Mesothelial cell of epicardium (in vitro differentiated cells): Measurements from ENCODE around the gene KCNK15. TPM values are rescaled to one million over a fixed set of nuclear protein-coding genes. Genes with fewer than 3 reads are reported as not detected.

Source experiments
- DNase-seq, 2 experiments: peaks; one replicate each; pipeline ENCODE4 v3.0.0; 2021; ENCODE audit warnings: low spot score in 2 of 2; ENCODE audit not compliant: unreplicated experiment in 2 of 2
- H3K27ac Mint-ChIP-seq: 2 replicates; pipeline ENCODE4 v1.8.0; 2021; ENCODE audit warnings: mixed read lengths
- H3K27me3 Mint-ChIP-seq: 2 replicates; pipeline ENCODE4 v1.8.0; 2021; ENCODE audit warnings: low read depth, mixed read lengths
- H3K36me3 Mint-ChIP-seq: 2 replicates; pipeline ENCODE4 v1.8.0; 2021; ENCODE audit warnings: mixed read lengths
- H3K4me1 Mint-ChIP-seq: 2 replicates; pipeline ENCODE4 v1.8.0; 2021; ENCODE audit warnings: mixed read lengths
- H3K4me3 Mint-ChIP-seq: 2 replicates; pipeline ENCODE4 v1.8.0; 2021; ENCODE audit warnings: mild to moderate bottlenecking, moderate library complexity, mixed read lengths
- H3K9me3 Mint-ChIP-seq: 2 replicates; pipeline ENCODE4 v1.8.0; 2021; ENCODE audit warnings: mixed read lengths
- total RNA-seq: library from RNA; stranded (reverse); gene quantifications from 3 replicates; pipeline ENCODE4 v1.2.1, GENCODE V29; 2021
- TF ChIP-seq, protein P1 (sequence below): fragments of 200-600 bp; sonication (generic); IDR thresholded peaks from one replicate; pipeline ENCODE4 v1.5.0; 2021; ENCODE audit warnings: antibody characterized with exemption; ENCODE audit not compliant: unreplicated experiment

Gene KCNK15
- total RNA-seq, 1 donor from 2014 or later: 0.27 TPM

DNA sequence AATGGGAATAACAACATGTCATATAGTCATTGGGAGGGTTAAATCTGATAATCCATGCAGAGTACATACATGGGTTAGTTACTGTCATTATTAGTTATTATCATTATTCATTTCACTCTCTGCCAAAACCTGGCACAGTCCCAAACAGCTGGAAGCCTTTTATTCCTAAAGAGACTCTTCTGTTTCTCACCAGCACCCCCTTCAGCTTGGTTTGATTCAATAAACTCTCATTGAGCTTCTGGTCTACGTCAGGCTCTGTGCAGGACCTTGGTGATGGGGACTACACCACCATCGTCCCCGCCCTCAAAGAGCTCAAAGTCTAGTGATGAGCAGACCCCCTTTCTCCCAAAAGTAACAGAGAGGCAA lies 2.3 kb downstream of the KCNK15 start:
- H3K9me3 Mint-ChIP-seq: no peaks in the 10 kb centered on the region
- TF ChIP-seq, protein P1, sequence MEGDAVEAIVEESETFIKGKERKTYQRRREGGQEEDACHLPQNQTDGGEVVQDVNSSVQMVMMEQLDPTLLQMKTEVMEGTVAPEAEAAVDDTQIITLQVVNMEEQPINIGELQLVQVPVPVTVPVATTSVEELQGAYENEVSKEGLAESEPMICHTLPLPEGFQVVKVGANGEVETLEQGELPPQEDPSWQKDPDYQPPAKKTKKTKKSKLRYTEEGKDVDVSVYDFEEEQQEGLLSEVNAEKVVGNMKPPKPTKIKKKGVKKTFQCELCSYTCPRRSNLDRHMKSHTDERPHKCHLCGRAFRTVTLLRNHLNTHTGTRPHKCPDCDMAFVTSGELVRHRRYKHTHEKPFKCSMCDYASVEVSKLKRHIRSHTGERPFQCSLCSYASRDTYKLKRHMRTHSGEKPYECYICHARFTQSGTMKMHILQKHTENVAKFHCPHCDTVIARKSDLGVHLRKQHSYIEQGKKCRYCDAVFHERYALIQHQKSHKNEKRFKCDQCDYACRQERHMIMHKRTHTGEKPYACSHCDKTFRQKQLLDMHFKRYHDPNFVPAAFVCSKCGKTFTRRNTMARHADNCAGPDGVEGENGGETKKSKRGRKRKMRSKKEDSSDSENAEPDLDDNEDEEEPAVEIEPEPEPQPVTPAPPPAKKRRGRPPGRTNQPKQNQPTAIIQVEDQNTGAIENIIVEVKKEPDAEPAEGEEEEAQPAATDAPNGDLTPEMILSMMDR: no peak
- no peak for DNase-seq
- H3K4me1 Mint-ChIP-seq: peaks cover 4% of the 10 kb centered on the region
- H3K4me3 Mint-ChIP-seq: no peak overlapping the region
- H3K36me3 Mint-ChIP-seq: no peaks in the 10 kb centered on the region
- peaks cover 56% of the 10 kb centered on the region for H3K27me3 Mint-ChIP-seq
- H3K27ac Mint-ChIP-seq: no peak overlapping the region

DNA sequence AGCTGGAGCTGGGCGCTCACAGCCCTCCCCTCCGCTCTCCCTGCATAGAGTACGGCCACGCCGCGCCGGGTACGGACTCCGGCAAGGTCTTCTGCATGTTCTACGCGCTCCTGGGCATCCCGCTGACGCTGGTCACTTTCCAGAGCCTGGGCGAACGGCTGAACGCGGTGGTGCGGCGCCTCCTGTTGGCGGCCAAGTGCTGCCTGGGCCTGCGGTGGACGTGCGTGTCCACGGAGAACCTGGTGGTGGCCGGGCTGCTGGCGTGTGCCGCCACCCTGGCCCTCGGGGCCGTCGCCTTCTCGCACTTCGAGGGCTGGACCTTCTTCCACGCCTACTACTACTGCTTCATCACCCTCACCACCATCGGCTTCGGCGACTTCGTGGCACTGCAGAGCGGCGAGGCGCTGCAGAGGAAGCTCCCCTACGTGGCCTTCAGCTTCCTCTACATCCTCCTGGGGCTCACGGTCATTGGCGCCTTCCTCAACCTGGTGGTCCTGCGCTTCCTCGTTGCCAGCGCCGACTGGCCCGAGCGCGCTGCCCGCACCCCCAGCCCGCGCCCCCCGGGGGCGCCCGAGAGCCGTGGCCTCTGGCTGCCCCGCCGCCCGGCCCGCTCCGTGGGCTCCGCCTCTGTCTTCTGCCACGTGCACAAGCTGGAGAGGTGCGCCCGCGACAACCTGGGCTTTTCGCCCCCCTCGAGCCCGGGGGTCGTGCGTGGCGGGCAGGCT lies 4.6 kb downstream of the KCNK15 start:
- H3K4me3 Mint-ChIP-seq: no peak overlapping the region
- TF ChIP-seq, protein P1: no peak
- no peak for DNase-seq

DNA sequence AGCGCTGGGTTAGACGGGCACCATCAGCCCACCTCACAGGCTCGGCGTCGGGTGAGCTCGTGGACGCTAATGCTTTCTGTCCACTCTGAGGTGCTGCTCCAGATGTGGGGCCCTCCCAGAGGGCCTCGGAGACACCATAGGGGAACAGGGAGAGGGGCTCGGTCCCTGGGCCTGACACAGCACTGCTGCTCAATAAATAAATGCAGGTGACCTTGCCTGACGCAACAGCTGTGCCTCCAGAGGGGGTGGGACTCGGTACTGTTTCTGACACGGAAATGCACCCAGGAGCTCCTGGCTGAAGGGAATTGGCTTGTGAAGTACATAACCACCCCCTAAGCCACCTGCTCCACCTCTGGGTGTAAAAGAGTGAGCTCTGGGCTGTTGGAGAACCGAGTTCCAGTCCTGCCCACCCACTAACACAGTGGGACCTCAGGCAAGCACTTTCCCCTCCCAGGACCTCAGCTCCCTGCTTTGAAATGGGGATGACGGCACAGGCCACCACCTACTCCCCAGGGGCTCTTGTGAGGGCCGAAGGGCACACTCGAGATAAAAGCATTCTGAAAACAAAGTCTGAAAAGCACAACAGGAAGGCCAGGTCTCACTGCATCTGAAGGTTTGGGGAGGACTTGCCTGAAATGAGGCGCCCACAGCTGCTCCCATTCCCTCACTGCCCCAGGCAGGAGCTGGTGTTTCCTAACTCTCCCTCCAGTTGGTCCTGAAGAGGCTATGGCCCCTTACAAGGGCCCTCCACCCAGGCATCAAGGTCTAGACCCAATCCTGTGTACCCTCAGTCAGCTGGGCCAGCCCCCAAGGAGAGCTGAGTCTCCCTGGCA lies 6.7 kb downstream of the KCNK15 start:
- Mint-ChIP-seq H3K9me3 (no peaks in the 10 kb centered on the region), H3K27ac (no peak overlapping the region), H3K4me3 (no peak overlapping the region), H3K36me3 (no peaks in the 10 kb centered on the region), H3K27me3 (peaks cover 19% of the 10 kb centered on the region), H3K4me1 (peaks cover 2% of the 10 kb centered on the region)
- DNase-seq: no peak
- TF ChIP-seq, protein P1: no peak

More for the DNA sequence above, 4.6 kb downstream of the KCNK15 start:
- no peaks in the 10 kb centered on the region for H3K36me3 Mint-ChIP-seq
- peaks cover 36% of the 10 kb centered on the region for H3K27me3 Mint-ChIP-seq
- H3K4me1 Mint-ChIP-seq: peaks cover 2% of the 10 kb centered on the region
- no peak overlapping the region for H3K27ac Mint-ChIP-seq
- no peaks in the 10 kb centered on the region for H3K9me3 Mint-ChIP-seq

DNA sequence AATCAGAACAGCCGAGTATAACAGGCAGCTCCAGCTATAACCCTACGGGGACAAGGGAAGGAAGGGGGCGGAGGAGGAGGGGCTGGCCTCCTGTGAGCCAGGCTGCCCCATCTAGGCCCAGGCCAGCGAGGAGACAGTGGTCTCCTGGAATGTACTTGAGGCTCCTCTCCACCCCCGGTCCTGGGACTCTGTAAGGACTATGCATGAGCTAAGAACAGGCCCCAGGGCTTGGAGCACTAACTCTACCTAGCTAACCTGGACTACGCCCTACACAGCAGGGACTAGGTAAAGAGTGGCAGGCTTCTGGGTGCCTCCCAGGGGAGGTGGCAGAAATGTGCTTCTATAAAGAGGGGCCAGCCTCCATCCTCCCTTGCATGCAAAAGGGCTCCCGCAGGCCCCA lies 8.9 kb downstream of the KCNK15 start:
- peaks cover 10% of the 10 kb centered on the region for H3K27me3 Mint-ChIP-seq
- no peak for DNase-seq
- H3K4me1 Mint-ChIP-seq: no peaks in the 10 kb centered on the region
- H3K36me3 Mint-ChIP-seq: no peaks in the 10 kb centered on the region
- no peak overlapping the region for H3K27ac Mint-ChIP-seq
- H3K4me3 Mint-ChIP-seq: no peak overlapping the region
- TF ChIP-seq, protein P1: no peak
- no peaks in the 10 kb centered on the region for H3K9me3 Mint-ChIP-seq

DNA sequence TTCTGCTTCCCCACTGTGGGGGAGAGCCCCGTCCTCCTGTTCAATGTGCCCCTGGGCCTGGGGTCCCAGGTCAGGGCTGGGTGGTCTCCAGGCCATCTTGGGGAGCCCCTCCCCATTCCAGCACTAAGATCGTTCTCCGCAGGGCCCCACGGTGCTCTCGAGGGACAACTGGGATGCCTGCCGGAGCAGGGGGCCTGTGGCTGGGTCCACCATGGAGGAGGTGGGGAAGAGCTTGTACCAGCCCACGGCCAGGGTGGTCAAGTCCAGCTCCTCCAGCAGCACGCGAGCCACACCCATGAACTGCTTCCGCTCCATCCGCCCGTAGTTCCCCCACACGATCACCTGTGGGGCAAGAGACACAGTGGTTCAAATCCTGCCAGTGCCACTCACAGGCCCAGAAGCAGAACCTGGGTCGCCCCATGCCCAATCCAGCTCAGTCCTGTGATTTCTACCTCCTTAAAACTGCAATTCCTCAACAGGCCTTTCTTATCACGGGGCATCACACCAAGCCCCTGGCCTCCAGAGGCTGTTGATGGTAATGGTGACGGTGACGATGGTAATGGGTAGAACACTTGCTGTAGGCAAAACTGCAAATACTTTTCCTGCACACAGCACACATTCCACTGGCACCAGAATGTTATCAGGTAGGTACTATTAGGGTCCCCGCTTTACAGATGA lies 10.5 kb downstream of the KCNK15 start:
- Mint-ChIP-seq H3K4me1 (no peaks in the 10 kb centered on the region), H3K4me3 (no peak overlapping the region), H3K27ac (no peak overlapping the region), H3K27me3 (peaks cover 8% of the 10 kb centered on the region), H3K36me3 (no peaks in the 10 kb centered on the region), H3K9me3 (no peaks in the 10 kb centered on the region)
- TF ChIP-seq, protein P1: no peak
- no peak for DNase-seq
